ENCODE measurements around the gene OR1M1. TPM values are rescaled to one million over a fixed set of nuclear protein-coding genes. Genes with fewer than 3 reads are reported as not detected.
A peak's percentile ranks its signal among the peaks of the same experiment; 100 is the strongest.

OR1M1 gene
- total RNA-seq, 4 donors from 2014 or later: not detected

DNA sequence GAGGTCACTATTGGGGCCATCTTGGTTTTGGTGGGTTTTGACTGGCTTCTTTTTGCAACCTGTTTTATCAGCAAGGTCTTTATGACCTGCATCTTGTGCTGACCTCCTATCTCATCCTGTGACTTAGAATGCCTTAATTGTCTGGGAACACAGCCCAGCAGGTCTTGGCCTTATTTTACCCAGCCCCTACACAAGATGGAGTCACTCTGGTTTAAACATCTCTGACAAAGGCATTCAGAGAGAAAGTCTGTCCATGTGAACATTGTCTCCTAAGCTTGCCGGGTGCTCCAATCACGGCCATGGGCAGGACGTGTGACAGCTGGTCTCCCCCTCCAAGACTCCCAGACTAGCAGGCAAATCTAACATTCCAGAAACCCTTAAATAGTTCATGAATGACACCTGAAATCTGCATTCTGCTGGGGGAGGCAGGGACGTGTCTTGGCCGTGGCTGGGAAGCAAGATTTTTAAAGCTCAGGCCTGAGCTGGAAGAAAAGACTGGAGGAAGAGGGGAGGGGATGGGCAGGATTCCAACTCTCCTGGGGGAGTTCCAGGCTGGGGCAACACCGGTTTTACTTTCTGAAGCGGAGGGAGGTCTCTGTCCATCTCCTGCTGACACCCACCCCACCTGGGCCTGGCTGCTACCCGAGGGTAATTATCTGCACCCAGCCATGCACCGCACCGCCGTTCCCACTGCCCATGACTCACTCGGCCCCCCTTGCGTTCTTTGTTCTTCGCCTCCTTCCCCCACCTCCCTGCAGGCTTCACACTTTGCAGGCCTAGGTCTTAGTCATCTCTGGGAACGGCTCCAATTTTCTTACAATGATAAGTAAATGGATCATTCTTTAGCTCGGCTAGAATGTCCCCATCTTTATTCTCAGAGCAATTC lies 11.6 kb upstream of the OR1M1 start:
- 0 to 7% methylated on average over 13 of the region's 16 CpGs for WGBS, 2 donors (ENCODE audit: low coverage in 1 of 2)
- no peaks in the 10 kb centered on the region for H3K9me3 ChIP-seq
- TF ChIP-seq POLR2AphosphoS5 (IDR thresholded peaks at IDR 0.05) (peak; percentile 69), EP300 (IDR thresholded peaks at IDR 0.05) (no peak), POLR2A (IDR thresholded peaks at IDR 0.05) (no peak)
- TF ChIP-seq, protein P1, sequence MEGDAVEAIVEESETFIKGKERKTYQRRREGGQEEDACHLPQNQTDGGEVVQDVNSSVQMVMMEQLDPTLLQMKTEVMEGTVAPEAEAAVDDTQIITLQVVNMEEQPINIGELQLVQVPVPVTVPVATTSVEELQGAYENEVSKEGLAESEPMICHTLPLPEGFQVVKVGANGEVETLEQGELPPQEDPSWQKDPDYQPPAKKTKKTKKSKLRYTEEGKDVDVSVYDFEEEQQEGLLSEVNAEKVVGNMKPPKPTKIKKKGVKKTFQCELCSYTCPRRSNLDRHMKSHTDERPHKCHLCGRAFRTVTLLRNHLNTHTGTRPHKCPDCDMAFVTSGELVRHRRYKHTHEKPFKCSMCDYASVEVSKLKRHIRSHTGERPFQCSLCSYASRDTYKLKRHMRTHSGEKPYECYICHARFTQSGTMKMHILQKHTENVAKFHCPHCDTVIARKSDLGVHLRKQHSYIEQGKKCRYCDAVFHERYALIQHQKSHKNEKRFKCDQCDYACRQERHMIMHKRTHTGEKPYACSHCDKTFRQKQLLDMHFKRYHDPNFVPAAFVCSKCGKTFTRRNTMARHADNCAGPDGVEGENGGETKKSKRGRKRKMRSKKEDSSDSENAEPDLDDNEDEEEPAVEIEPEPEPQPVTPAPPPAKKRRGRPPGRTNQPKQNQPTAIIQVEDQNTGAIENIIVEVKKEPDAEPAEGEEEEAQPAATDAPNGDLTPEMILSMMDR (IDR thresholded peaks at IDR 0.05): no peak
- H3K36me3 ChIP-seq: no peaks in the 10 kb centered on the region
- no peaks in the 10 kb centered on the region for H3K27me3 ChIP-seq
- ATAC-seq: peak; percentile 92
- peak overlapping the region in 3 of 4 donors; percentile 67 to 81 (median 79) for H3K27ac ChIP-seq
- H3K4me1 ChIP-seq: peaks cover 0 to 20% (median 4%) of the 10 kb centered on the region in 3 donors
- H3K4me3 ChIP-seq: no peak overlapping the region

- no peak for ATAC-seq
- Histone ChIP-seq H3K4me3 (no peak overlapping the region), H3K4me1 (peaks cover 0 to 20% (median 4%) of the 10 kb centered on the region in 3 donors), H3K27me3 (no peaks in the 10 kb centered on the region), H3K36me3 (no peaks in the 10 kb centered on the region), H3K27ac (peak overlapping the region in 1 of 4 donors; percentile 19), H3K9me3 (no peaks in the 10 kb centered on the region)
- 28 to 65% methylated on average over 2 to 10 of the region's 10 CpGs for WGBS, 2 donors (ENCODE audit: low coverage in 1 of 2)
- TF ChIP-seq EP300 (IDR thresholded peaks at IDR 0.05): no peak
- no peak for TF ChIP-seq POLR2AphosphoS5 (IDR thresholded peaks at IDR 0.05)
- TF ChIP-seq POLR2A (IDR thresholded peaks at IDR 0.05): no peak
- TF ChIP-seq, protein P1 (IDR thresholded peaks at IDR 0.05): no peak
These were observed 10.0 kb upstream of the OR1M1 start for GRCh38 chr19:9076901-9077300.

DNA sequence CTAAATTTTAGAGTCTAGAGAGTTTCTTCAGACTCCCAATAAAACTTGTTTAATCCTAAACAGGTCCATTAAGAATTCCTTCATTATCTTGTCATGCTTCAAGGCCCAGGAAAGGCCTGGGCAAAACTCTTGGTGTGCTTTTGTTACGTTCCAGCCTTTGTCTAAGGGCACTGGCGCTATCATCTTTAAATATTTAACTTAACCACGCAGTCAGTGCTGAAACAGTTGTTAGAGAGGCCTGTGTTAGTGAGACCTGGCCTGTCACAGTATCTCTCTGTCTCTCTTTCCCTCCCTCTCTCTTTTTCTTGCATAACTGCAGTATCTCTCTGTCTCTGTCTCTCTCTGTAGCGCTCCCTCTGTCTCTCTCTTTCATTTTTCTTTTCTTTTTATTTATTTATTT lies 8.2 kb upstream of the OR1M1 start:
- TF ChIP-seq, protein P1 (IDR thresholded peaks at IDR 0.05): no peak
- TF ChIP-seq EP300 (IDR thresholded peaks at IDR 0.05): no peak
- 40 to 63% methylated on average over 3 to 4 of the region's 4 CpGs for WGBS, 2 donors (ENCODE audit: low coverage in 1 of 2)

DNA sequence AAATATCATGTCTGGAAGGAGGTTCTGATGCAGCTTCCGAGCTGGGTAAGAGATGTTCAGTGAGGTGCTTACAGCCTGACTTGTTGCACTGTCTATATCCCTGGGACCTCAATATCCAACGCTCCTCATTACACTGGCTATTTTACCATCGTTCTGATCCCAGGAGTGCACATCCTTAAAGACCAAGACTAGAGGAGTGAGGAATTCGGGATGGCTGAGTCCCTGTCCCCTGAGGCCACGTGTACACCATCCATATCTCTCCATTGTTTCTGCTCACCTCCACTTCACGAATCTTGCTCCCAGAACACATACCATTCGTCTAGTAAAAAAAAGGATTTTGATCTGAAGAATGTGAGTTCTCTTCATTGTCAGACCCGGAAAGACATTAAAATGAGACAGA lies 20.5 kb downstream of the OR1M1 start, which contains the start of gene OR7G2:
Gene OR7G2, minus strand, starts transcription at position 101 of the 400 bp plus-strand sequence. CDS start 4,232 bp downstream, outside the sequence.
- Histone ChIP-seq H3K9me3 (no peaks in the 10 kb centered on the region), H3K27me3 (peaks cover 63% of the 10 kb centered on the region), H3K36me3 (no peaks in the 10 kb centered on the region), H3K27ac (no peak within 1 kb of the TSS), H3K4me1 (no peaks in the 10 kb centered on the region), H3K4me3 (no peak within 1 kb of the TSS)
- WGBS, 2 donors (ENCODE audit: low coverage in 1 of 2): 65 to 68% methylated on average over 8 of the region's 8 CpGs
- no peak for ATAC-seq
- TF ChIP-seq EP300 (IDR thresholded peaks at IDR 0.05) (no peak), POLR2AphosphoS5 (IDR thresholded peaks at IDR 0.05) (no peak), POLR2A (IDR thresholded peaks at IDR 0.05) (no peak)
- TF ChIP-seq, protein P1 (IDR thresholded peaks at IDR 0.05): no peak

More for the DNA sequence above, 8.2 kb upstream of the OR1M1 start:
- no peak for ATAC-seq
- Histone ChIP-seq H3K27me3 (no peaks in the 10 kb centered on the region), H3K36me3 (no peaks in the 10 kb centered on the region), H3K27ac (peak overlapping the region in 1 of 4 donors; percentile 42), H3K4me1 (peaks cover 0 to 20% (median 4%) of the 10 kb centered on the region in 3 donors), H3K9me3 (no peaks in the 10 kb centered on the region), H3K4me3 (no peak overlapping the region)

- WGBS, 2 donors (ENCODE audit: low coverage in 1 of 2): 50 to 52% methylated on average over 2 of the region's 2 CpGs
- H3K4me1 ChIP-seq: no peaks in the 10 kb centered on the region
- no peaks in the 10 kb centered on the region for H3K9me3 ChIP-seq
- no peak overlapping the region for H3K27ac ChIP-seq
- no peaks in the 10 kb centered on the region for H3K36me3 ChIP-seq
- H3K4me3 ChIP-seq: no peak overlapping the region
- TF ChIP-seq, protein P1 (IDR thresholded peaks at IDR 0.05): no peak
- ATAC-seq: no peak
- H3K27me3 ChIP-seq: peaks cover 56% of the 10 kb centered on the region
These were observed 23.1 kb downstream of the OR1M1 start for GRCh38 chr19:9109959-9110358.

Data from gastroesophageal sphincter (tissue), 4 donors.